Ishikawa (cell line): ENCODE results near the gene LDLR.

Source experiments
- CEBPB ChIP-seq: IDR thresholded peaks from 2 replicates; pipeline ENCODE4 v1.6.1; 2012
- CREB1 ChIP-seq: IDR thresholded peaks from 2 replicates; pipeline ENCODE4 v1.6.1; 2012; ENCODE audit warnings: low read depth
- EGR1 ChIP-seq: IDR thresholded peaks from 2 replicates; pipeline ENCODE4 v1.6.1; 2012
- EP300 ChIP-seq: IDR thresholded peaks from 2 replicates; pipeline ENCODE4 v1.6.1; 2012; ENCODE audit warnings: borderline replicate concordance
- FOXM1 ChIP-seq: IDR thresholded peaks from 2 replicates; pipeline ENCODE4 v1.6.1; 2012; ENCODE audit warnings: low read depth, borderline replicate concordance
- NFIC ChIP-seq: IDR thresholded peaks from 2 replicates; pipeline ENCODE4 v1.6.1; 2012
- RAD21 ChIP-seq: IDR thresholded peaks from 2 replicates; pipeline ENCODE4 v1.6.1; 2012; ENCODE audit warnings: low read depth
- TAF1 ChIP-seq: IDR thresholded peaks from 2 replicates; pipeline ENCODE4 v1.6.1; 2012; ENCODE audit warnings: low read depth, mild to moderate bottlenecking
- TCF12 ChIP-seq: IDR thresholded peaks from 2 replicates; pipeline ENCODE4 v1.6.1; 2012; ENCODE audit warnings: low read depth
- TEAD4 ChIP-seq: IDR thresholded peaks from 2 replicates; pipeline ENCODE4 v1.6.1; 2012
- YY1 ChIP-seq: IDR thresholded peaks from 2 replicates; pipeline ENCODE4 v1.6.1; 2012; ENCODE audit warnings: low read depth
- ZBTB7A ChIP-seq: IDR thresholded peaks from 2 replicates; pipeline ENCODE4 v1.6.1; 2012; ENCODE audit warnings: low read depth
- TF ChIP-seq, protein P1 (sequence below): IDR thresholded peaks from 2 replicates; pipeline ENCODE4 v1.6.1; 2012; ENCODE audit warnings: low read depth, mild to moderate bottlenecking
- TF ChIP-seq, protein P2 (sequence below): IDR thresholded peaks from 2 replicates; pipeline ENCODE4 v1.6.1; 2012
- TF ChIP-seq, protein P3 (sequence below): IDR thresholded peaks from 2 replicates; pipeline ENCODE4 v1.6.1; 2012

Gene LDLR

GRCh38 chr19:11177592-11177991 is 88.3 kb downstream of the LDLR start:
- no peak for TF ChIP-seq EP300
- TF ChIP-seq, protein P1, sequence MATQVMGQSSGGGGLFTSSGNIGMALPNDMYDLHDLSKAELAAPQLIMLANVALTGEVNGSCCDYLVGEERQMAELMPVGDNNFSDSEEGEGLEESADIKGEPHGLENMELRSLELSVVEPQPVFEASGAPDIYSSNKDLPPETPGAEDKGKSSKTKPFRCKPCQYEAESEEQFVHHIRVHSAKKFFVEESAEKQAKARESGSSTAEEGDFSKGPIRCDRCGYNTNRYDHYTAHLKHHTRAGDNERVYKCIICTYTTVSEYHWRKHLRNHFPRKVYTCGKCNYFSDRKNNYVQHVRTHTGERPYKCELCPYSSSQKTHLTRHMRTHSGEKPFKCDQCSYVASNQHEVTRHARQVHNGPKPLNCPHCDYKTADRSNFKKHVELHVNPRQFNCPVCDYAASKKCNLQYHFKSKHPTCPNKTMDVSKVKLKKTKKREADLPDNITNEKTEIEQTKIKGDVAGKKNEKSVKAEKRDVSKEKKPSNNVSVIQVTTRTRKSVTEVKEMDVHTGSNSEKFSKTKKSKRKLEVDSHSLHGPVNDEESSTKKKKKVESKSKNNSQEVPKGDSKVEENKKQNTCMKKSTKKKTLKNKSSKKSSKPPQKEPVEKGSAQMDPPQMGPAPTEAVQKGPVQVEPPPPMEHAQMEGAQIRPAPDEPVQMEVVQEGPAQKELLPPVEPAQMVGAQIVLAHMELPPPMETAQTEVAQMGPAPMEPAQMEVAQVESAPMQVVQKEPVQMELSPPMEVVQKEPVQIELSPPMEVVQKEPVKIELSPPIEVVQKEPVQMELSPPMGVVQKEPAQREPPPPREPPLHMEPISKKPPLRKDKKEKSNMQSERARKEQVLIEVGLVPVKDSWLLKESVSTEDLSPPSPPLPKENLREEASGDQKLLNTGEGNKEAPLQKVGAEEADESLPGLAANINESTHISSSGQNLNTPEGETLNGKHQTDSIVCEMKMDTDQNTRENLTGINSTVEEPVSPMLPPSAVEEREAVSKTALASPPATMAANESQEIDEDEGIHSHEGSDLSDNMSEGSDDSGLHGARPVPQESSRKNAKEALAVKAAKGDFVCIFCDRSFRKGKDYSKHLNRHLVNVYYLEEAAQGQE, result no peak
- TF ChIP-seq RAD21, result no peak
- no peak for TF ChIP-seq FOXM1
- no peak for TF ChIP-seq TCF12
- no peak for TF ChIP-seq CEBPB
- no peak for TF ChIP-seq YY1
- no peak for TF ChIP-seq ZBTB7A
- TF ChIP-seq, protein P2, sequence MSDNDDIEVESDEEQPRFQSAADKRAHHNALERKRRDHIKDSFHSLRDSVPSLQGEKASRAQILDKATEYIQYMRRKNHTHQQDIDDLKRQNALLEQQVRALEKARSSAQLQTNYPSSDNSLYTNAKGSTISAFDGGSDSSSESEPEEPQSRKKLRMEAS, result no peak
- TF ChIP-seq CREB1, result no peak
- no peak for TF ChIP-seq EGR1
- no peak for TF ChIP-seq TAF1
- TF ChIP-seq, protein P3, sequence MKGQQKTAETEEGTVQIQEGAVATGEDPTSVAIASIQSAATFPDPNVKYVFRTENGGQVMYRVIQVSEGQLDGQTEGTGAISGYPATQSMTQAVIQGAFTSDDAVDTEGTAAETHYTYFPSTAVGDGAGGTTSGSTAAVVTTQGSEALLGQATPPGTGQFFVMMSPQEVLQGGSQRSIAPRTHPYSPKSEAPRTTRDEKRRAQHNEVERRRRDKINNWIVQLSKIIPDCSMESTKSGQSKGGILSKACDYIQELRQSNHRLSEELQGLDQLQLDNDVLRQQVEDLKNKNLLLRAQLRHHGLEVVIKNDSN, result no peak
- no peak for TF ChIP-seq NFIC
- TF ChIP-seq TEAD4, result no peak

DNA sequence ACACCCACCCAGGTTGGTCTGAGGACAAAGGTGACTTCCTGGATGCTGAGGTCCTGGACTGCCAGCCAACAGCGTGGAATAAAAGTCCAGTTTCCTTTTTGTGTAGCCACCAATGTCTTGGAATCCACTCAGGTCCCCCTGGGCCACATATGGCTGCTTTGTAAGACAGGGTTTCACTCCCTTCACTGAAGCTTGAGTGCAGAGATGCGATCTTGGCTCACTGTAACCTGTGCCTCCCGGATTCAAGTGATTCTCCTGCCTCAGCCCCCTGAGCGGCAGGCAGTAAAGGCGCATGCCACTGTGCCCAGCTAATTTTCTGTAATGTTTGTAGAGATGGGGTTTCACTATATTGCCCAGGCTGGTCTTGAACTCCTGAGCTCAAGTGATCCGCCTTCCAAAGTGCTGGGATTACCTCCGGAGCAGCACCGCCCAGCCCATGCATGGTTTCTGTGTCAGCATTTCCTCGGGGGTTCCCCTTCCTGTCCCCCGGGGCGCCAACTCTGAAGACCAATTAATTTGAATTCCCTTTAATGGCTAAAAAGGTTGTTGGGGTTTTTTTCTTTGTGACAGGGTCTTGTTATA is 90.5 kb downstream of the LDLR start:
- no peak for TF ChIP-seq TCF12
- no peak for TF ChIP-seq RAD21
- TF ChIP-seq ZBTB7A, result no peak
- no peak for TF ChIP-seq EGR1
- TF ChIP-seq TEAD4, result no peak
- TF ChIP-seq, protein P3, result no peak
- no peak for TF ChIP-seq EP300
- TF ChIP-seq YY1, result no peak
- TF ChIP-seq, protein P2, result no peak
- TF ChIP-seq CREB1, result no peak
- no peak for TF ChIP-seq CEBPB
- no peak for TF ChIP-seq TAF1
- TF ChIP-seq, protein P1, result no peak
- no peak for TF ChIP-seq FOXM1
- TF ChIP-seq NFIC, result no peak

DNA sequence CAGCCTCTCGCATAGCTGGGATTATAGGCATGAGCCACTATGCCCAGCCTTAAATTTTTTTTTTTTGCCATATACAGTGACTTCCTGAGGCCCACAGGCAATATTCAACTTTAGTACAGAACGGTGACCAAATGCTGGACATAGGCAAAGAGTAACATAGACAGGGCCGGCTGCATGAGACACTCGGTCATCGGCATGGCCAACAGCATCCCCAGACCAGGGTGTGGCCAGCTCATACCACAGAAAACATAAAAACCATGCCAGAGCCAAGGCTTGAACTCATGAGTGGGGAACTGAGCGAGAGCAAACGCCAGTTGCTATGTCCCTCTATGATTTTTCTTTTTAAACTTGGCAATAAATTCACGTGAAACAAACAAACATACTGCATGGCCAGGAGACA is 91.1 kb downstream of the LDLR start:
- TF ChIP-seq, protein P1, result no peak
- no peak for TF ChIP-seq TAF1
- TF ChIP-seq TCF12, result no peak
- TF ChIP-seq RAD21, result no peak
- TF ChIP-seq EGR1, result no peak
- no peak for TF ChIP-seq NFIC
- TF ChIP-seq YY1, result no peak
- no peak for TF ChIP-seq EP300
- TF ChIP-seq CEBPB, result no peak
- no peak for TF ChIP-seq ZBTB7A
- TF ChIP-seq, protein P2, result no peak
- TF ChIP-seq CREB1, result no peak
- TF ChIP-seq, protein P3, result no peak

DNA sequence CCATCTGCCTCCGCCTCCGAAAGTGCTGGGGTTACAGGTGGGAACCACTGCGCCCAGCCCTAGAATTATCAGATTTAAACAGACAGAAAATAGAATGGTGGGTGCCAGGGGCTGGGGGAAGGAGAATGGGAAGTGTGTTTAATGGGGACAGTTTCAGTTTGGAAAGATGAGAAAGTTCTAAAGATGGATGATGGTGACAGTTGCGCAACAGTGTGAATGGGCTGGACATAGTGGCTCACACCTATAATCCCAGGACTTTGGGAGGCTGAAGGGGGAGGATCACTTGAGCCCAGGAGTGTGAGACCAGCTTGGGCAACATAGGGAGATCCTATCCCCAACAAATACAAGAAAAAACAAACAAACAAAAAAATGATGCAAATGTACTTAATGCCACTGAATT is 92.2 kb downstream of the LDLR start:
- TF ChIP-seq CEBPB, result peak; percentile 92
- TF ChIP-seq, protein P3, result no peak
